Neural cell (in vitro differentiated cells): ENCODE results near the gene FBRSL1. TPM values are rescaled to one million over a fixed set of nuclear protein-coding genes. Genes with fewer than 3 reads are reported as not detected.

Source experiments
- H2AFZ ChIP-seq: fragments of 200-600, 300-800 bp; sonication (generic), shearing (Covaris generic); 2 replicates; pipeline ENCODE4 v1.6.0; 2014; ENCODE audit warnings: low read depth, mild to moderate bottlenecking, antibody characterized with exemption, low read length, moderate library complexity
- H3F3A ChIP-seq: fragments of 200-600 bp; shearing (Covaris generic); 2 replicates; pipeline ENCODE4 v1.6.1; 2016; ENCODE audit warnings: mild to moderate bottlenecking, moderate library complexity, mixed read lengths, antibody characterized with exemption, low read length; ENCODE audit not compliant: insufficient read depth, poor library complexity, severe bottlenecking
- H3K27ac ChIP-seq: fragments of 200-600, 300-800 bp; sonication (generic), shearing (Covaris generic); 2 replicates; pipeline ENCODE4 v1.5.1; 2014; ENCODE audit warnings: mild to moderate bottlenecking, low read length, moderate library complexity
- H3K27me3 ChIP-seq: fragments of 300-800, 200-600 bp; sonication (generic), shearing (Covaris generic); 2 replicates; pipeline ENCODE4 v1.6.0; 2014; ENCODE audit warnings: mild to moderate bottlenecking, low read depth, low read length, moderate library complexity; ENCODE audit not compliant: insufficient read depth
- H3K36me3 ChIP-seq: fragments of 300-800, 200-600 bp; sonication (generic), shearing (Covaris generic); 2 replicates; pipeline ENCODE4 v1.5.1; 2014; ENCODE audit warnings: mild to moderate bottlenecking, antibody characterized with exemption, low read length, moderate library complexity; ENCODE audit not compliant: insufficient read depth
- H3K4me2 ChIP-seq: fragments of 300-800, 200-600 bp; sonication (generic), shearing (Covaris generic); 2 replicates; pipeline ENCODE4 v1.6.0; 2014; ENCODE audit warnings: mild to moderate bottlenecking, low read length
- H3K4me3 ChIP-seq: fragments of 300-800, 200-600 bp; sonication (generic), shearing (Covaris generic); 2 replicates; pipeline ENCODE4 v1.5.1; 2014; ENCODE audit warnings: mild to moderate bottlenecking, low read length, moderate library complexity
- H3K79me2 ChIP-seq: fragments of 200-600 bp; shearing (Covaris generic); replicated peaks from 2 replicates; pipeline ENCODE4 v1.6.0; 2014; ENCODE audit warnings: mild to moderate bottlenecking, low read length, moderate library complexity; ENCODE audit not compliant: insufficient read depth
- H3K9ac ChIP-seq: fragments of 300-800, 200-600 bp; sonication (generic), shearing (Covaris generic); 2 replicates; pipeline ENCODE4 v1.6.1; 2016; ENCODE audit warnings: mild to moderate bottlenecking, low read length, mixed read lengths
- H3K9me2 ChIP-seq: fragments of 200-600 bp; shearing (Covaris generic); 2 replicates; pipeline ENCODE4 v1.6.1; 2016; ENCODE audit warnings: mild to moderate bottlenecking, low read length, mixed read lengths; ENCODE audit not compliant: insufficient read depth
- H3K9me3 ChIP-seq: fragments of 200-600, 300-800 bp; sonication (generic), shearing (Covaris generic); 2 replicates; pipeline ENCODE4 v1.6.1; 2016; ENCODE audit warnings: mild to moderate bottlenecking, mixed run types, low read length, moderate library complexity, mixed read lengths
- H4K20me1 ChIP-seq: fragments of 200-600 bp; shearing (Covaris generic); 2 replicates; pipeline ENCODE4 v1.6.1; 2016; ENCODE audit warnings: mild to moderate bottlenecking, mixed run types; ENCODE audit not compliant: insufficient read depth
- CTCF ChIP-seq: fragments of 450-650 bp; IDR thresholded peaks from 2 replicates; pipeline ENCODE4 v1.5.1; 2014; ENCODE audit warnings: antibody characterized with exemption, mild to moderate bottlenecking, moderate library complexity; ENCODE audit not compliant: poor library complexity, severe bottlenecking
- EP300 ChIP-seq: fragments of 450-650 bp; conservative IDR thresholded peaks from 2 replicates; pipeline ENCODE4 v1.6.1; 2014; ENCODE audit warnings: antibody characterized with exemption, mild to moderate bottlenecking, moderate library complexity; ENCODE audit not compliant: poor library complexity, severe bottlenecking
- EZH2 ChIP-seq: fragments of 200-600, 300-800 bp; shearing (Covaris generic), sonication (generic); IDR thresholded peaks from 2 replicates; pipeline ENCODE4 v1.6.1; 2014; ENCODE audit warnings: antibody characterized with exemption, low read length, borderline replicate concordance, mild to moderate bottlenecking; ENCODE audit not compliant: insufficient read depth, poor library complexity, severe bottlenecking
- MXI1 ChIP-seq: fragments of 450-650 bp; conservative IDR thresholded peaks from 2 replicates; pipeline ENCODE4 v1.6.1; 2014; ENCODE audit warnings: antibody characterized with exemption, mild to moderate bottlenecking; ENCODE audit not compliant: poor library complexity, severe bottlenecking
- POLR2AphosphoS5 ChIP-seq: IDR thresholded peaks from 2 replicates; pipeline ENCODE4 v1.6.1; 2012
- RAD21 ChIP-seq: fragments of 450-650 bp; conservative IDR thresholded peaks from 2 replicates; pipeline ENCODE4 v1.6.1; 2014; ENCODE audit warnings: antibody characterized with exemption, mild to moderate bottlenecking, moderate library complexity
- REST ChIP-seq: IDR thresholded peaks from 2 replicates; pipeline ENCODE4 v1.6.1; 2012; ENCODE audit warnings: borderline replicate concordance
- SMC3 ChIP-seq: fragments of 450-650 bp; conservative IDR thresholded peaks from 2 replicates; pipeline ENCODE4 v1.6.1; 2014; ENCODE audit warnings: antibody characterized with exemption, mild to moderate bottlenecking, moderate library complexity; ENCODE audit not compliant: poor library complexity
- TAF1 ChIP-seq: IDR thresholded peaks from 2 replicates; pipeline ENCODE4 v1.6.1; 2012; ENCODE audit warnings: low read depth
- polyA plus RNA-seq: library from polyadenylated mRNA; depleted of rRNA; stranded (reverse); fragments of >200 nt; gene quantifications from 2 replicates; pipeline ENCODE4 v1.2.3, GENCODE V29; 2014

FBRSL1 gene
- polyA plus RNA-seq, 1 donor from 2014 or later = 11.9 TPM

DNA sequence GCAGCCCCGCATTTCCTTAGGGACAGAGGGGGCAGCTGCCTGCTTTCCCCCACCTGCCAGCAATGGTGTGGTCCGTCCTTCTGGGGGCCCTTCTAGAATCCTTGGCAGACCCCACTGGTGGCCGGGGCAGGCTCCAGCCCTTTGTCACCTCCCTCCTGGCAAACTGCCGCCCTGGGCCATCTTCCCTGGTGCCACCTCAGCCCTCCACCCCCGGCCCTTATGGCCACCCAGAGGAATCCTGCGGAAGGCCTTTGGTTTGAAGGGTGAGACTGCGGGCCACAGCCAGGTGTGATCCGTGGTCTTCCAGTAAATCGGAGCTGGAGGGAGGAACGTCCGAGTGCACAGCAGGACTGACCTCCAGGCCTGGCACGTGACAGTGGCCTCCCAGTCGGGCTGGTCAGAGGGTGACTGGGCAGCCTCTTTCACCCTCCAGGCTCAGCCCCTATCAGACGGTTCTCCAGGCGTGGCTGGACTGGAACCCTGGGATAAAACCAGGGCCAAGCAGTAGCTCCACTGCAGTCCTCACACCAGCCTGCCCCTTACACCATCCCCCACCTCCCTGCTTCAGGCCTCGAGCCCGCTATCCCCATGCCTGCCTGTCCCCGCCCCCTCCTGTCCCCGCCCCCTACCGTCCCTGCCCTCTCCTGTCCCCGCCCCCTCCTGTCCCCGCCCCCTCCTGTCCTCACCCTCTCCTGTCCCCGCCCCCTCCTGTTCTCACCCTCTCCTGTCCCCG, 12.4 kb downstream of the FBRSL1 start:
- no peaks in the 10 kb centered on the region for H3K36me3 ChIP-seq
- H4K20me1 ChIP-seq = peaks cover 4% of the 10 kb centered on the region

GRCh38 chr12:132502882-132503193, 12.9 kb downstream of the FBRSL1 start:
- Histone ChIP-seq H3K27ac (no peak overlapping the region), H3K9me2 (no peaks in the 10 kb centered on the region), H3K9ac (no peak overlapping the region), H3F3A (no peaks in the 10 kb centered on the region), H2AFZ (no peak overlapping the region), H3K4me3 (no peak overlapping the region), H3K4me2 (no peak overlapping the region), H3K79me2 (peaks cover 41% of the 10 kb centered on the region), H3K36me3 (no peaks in the 10 kb centered on the region), H3K9me3 (no peaks in the 10 kb centered on the region), H3K27me3 (no peaks in the 10 kb centered on the region), H4K20me1 (peaks cover 4% of the 10 kb centered on the region)
- no peak for TF ChIP-seq TAF1
- TF ChIP-seq MXI1 = no peak
- no peak for TF ChIP-seq EP300
- no peak for TF ChIP-seq CTCF
- no peak for TF ChIP-seq RAD21
- no peak for TF ChIP-seq REST

More for the DNA sequence above, 12.4 kb downstream of the FBRSL1 start:
- TF ChIP-seq EZH2 (no peak), MXI1 (no peak), TAF1 (no peak), SMC3 (no peak), REST (no peak), POLR2AphosphoS5 (no peak), CTCF (no peak), EP300 (no peak), RAD21 (no peak)
- Histone ChIP-seq H3K4me3 (no peak overlapping the region), H3K9me3 (no peaks in the 10 kb centered on the region), H3K9me2 (no peaks in the 10 kb centered on the region), H3K27ac (no peak overlapping the region), H3K79me2 (peaks cover 46% of the 10 kb centered on the region), H3K4me2 (no peak overlapping the region), H2AFZ (no peak overlapping the region), H3K27me3 (no peaks in the 10 kb centered on the region), H3K9ac (no peak overlapping the region), H3F3A (no peaks in the 10 kb centered on the region)
